H7 (cell line): ENCODE results near the gene CACNA1S. TPM values are rescaled to one million over a fixed set of nuclear protein-coding genes. Genes with fewer than 3 reads are reported as not detected.
A peak's percentile ranks its signal among the peaks of the same experiment; 100 is the strongest.

Experiments
- DNase-seq: peaks from one replicate; pipeline ENCODE4 v3.0.0; 2012
- H3K27me3 ChIP-seq: 2 replicates; pipeline ENCODE4 v1.6.0; 2011; ENCODE audit warnings: mild to moderate bottlenecking, low read length; ENCODE audit not compliant: control insufficient read depth, insufficient read depth
- H3K36me3 ChIP-seq: replicated peaks from 2 replicates; pipeline ENCODE4 v1.5.1; 2011; ENCODE audit warnings: low read length; ENCODE audit not compliant: control insufficient read depth, insufficient read depth
- H3K4me3 ChIP-seq: 2 replicates; pipeline ENCODE4 v1.5.1; 2011; ENCODE audit warnings: low read depth, mild to moderate bottlenecking, control low read depth, low read length, moderate library complexity; ENCODE audit not compliant: insufficient read depth
- total RNA-seq: library from RNA; depleted of rRNA; stranded (reverse); fragments of >200 nt; shearing (Covaris generic); gene quantifications from 2 replicates; pipeline ENCODE4 v1.2.3, GENCODE V29; 2014

Gene CACNA1S
- total RNA-seq, 1 experiment from 2014 or later = not detected

DNA sequence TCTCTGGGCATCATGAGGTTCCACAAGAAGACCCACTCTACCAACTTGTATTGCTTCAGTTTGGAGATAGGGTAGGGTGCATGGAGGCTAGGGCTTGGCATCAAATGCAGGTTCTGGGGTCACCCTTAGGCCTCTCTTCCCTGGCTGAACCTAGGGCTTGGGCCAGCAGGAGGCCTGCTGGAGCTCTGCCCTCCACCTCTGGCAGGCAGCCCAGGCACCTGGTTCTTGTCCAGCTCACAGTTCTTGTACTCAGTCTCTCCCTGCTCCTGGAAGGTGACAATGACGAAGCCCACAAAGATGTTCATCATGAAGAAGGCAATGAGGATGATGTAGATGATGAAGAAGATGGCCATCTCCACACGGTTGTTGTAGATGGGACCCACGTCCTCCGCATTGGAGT lies 51.2 kb downstream of the CACNA1S start:
- Histone ChIP-seq H3K4me3 (no peak overlapping the region), H3K36me3 (no peaks in the 10 kb centered on the region), H3K27me3 (no peaks in the 10 kb centered on the region)
- DNase-seq = no peak

DNA sequence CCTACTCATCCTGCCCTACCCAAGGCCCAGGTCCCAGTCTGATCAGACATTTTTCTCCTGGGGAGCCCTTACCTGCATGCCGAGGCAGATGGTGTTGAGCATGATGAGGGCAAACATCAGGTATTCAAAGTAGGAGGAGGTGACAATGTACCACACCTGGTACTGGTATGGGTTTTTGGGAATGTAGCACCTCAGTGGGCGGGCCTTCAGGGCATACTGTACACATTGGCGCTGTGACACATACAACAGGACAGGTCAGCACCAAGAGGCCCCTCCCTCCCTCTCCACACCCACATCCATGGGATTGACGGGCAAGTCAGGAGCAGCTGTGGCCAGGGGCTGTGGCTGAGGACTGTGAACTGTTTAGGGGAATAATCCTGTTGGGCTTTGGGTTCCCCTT lies 51.6 kb downstream of the CACNA1S start:
- Histone ChIP-seq H3K4me3 (no peak overlapping the region), H3K36me3 (no peaks in the 10 kb centered on the region), H3K27me3 (no peaks in the 10 kb centered on the region)
- no peak for DNase-seq

DNA sequence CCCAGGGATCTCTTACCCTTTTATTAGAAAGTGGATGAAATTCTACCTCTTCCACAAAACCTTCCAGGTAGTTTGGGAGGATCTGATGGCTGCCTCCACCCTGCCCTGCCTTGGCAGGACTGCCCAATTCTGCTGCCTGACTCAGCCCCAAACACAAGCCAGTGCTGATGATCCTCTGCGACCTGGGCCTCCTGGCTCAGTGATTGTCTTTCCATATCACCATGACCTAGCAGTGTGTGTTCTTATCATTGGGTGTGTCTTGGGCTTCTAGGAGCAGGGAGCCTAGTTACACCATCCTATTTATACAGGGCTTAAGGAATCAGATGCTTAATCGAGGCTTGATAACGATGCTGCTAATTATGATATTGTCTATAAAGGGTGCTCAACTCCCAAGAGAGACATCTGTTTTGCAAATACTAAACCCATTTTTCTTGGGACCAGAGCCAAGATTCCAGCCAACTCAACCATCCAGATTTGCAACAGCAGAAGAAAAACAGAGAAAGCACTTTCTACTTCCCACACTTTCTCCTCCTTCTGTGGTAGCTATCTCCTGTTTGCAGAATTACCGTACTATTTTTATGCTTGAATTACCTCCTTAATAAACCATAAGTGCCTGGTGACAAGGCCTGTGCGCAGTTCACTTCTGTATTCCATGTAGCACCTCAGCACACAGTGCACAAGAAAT lies 52.2 kb downstream of the CACNA1S start:
- DNase-seq = no peak
- Histone ChIP-seq H3K27me3 (no peaks in the 10 kb centered on the region), H3K4me3 (no peak overlapping the region), H3K36me3 (no peaks in the 10 kb centered on the region)

DNA sequence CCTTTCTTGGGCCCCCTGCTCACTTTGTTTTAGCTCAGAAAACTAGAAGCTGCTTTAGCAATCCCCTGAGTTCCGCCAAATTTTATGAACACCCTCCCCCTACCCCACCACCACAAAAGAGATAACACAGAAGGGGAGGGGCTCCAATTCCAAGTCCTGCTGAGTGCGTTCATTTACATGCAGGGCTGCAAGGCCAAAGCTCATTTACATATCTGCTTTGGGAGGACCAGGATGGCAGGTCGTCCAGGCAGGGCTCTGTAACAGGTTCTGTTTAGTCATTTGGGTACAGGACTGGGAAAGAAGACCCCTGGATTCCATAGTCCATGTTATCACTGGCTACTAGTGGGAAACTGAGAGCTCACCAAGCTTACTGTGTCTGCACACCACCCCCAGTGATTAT lies 52.8 kb downstream of the CACNA1S start:
- DNase-seq = peak; percentile 78
- Histone ChIP-seq H3K27me3 (no peaks in the 10 kb centered on the region), H3K36me3 (no peaks in the 10 kb centered on the region), H3K4me3 (no peak overlapping the region)

DNA sequence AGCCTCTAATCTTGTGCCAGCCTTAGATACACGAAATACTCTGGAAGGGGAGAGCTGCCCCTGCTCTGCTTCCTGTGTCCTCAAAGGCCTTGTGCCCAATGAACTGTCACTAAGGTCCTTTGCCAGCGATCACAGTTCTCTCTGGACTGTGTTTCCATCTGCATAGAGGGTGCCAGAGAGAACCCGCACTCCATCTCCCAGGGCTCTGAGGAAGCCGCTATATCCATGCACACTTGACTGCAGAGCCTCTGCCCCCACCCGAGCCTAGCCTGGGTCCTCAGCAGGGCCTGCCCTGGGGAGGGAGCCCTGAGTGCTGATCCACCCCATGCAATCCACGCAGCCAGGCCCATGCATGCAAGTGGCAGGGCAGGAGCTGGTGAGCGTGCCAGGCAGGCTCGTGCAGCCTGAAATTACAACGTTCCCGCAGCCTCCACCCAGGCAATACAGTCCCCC lies 58.1 kb downstream of the CACNA1S start:
- DNase-seq = no peak
- H3K4me3 ChIP-seq = no peak overlapping the region

DNA sequence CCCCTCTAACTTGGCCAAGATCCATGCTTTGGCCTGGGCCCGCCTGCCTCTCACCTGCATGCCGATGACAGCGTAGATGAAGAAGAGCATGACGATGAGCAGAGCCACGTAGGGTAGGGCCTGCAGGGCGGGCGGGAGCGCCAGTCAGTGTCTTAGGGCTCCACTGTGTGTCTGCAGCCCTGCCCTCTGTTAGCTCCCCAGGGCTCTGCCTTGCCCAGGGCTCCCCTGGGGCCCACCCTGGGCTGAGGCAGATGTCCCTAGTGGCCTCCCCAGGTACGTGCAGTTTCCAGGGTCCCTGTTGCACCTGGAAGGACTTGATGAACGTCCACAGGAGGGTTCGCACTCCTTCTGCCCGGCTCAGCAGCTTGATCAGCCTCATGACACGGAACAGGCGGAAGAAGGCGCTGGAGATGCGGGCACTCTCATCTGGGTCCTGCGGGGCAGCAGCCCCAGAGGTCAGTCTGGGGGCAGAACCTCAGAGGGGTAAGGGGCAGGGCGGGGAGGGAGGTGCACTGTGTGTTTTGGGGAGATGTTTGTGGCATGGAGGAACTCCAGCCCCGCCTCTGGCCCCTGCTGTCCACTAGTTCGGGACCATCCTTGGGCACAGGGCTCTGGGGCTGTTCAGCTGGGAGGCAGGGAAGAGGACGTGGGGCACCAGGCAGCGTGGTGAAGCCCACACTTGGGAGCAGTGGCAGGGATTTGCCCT lies 58.9 kb downstream of the CACNA1S start:
- no peaks in the 10 kb centered on the region; the same call in 1 of the 2 replicates for H3K27me3 ChIP-seq
- peak; percentile 82 for DNase-seq
- no peak overlapping the region for H3K4me3 ChIP-seq
- H3K36me3 ChIP-seq = no peaks in the 10 kb centered on the region

More for the DNA sequence above, 58.1 kb downstream of the CACNA1S start:
- no peaks in the 10 kb centered on the region; the same call in 1 of the 2 replicates for H3K27me3 ChIP-seq
- H3K36me3 ChIP-seq = no peaks in the 10 kb centered on the region

DNA sequence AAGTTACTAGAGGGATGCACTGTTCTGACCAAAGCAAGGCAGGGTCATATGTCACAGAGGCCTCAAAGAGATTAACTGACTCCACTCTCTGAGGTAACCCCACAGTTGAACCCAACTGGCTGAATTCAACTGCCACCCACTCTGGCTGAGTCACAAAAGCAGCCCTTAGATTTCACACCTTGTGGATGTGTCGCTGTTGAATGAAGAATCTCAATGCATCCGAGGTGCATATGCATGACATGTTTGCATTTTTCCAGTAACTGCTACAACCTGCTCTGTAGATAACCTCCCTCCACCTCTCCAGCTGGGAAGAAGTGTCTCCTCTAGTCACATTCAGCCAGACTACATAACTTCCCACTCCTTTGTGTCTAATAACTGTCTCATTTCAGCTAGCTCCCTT lies 60.8 kb downstream of the CACNA1S start:
- Histone ChIP-seq H3K4me3 (no peak overlapping the region), H3K36me3 (no peaks in the 10 kb centered on the region), H3K27me3 (no peaks in the 10 kb centered on the region; the same call in 1 of the 2 replicates)
- no peak for DNase-seq

DNA sequence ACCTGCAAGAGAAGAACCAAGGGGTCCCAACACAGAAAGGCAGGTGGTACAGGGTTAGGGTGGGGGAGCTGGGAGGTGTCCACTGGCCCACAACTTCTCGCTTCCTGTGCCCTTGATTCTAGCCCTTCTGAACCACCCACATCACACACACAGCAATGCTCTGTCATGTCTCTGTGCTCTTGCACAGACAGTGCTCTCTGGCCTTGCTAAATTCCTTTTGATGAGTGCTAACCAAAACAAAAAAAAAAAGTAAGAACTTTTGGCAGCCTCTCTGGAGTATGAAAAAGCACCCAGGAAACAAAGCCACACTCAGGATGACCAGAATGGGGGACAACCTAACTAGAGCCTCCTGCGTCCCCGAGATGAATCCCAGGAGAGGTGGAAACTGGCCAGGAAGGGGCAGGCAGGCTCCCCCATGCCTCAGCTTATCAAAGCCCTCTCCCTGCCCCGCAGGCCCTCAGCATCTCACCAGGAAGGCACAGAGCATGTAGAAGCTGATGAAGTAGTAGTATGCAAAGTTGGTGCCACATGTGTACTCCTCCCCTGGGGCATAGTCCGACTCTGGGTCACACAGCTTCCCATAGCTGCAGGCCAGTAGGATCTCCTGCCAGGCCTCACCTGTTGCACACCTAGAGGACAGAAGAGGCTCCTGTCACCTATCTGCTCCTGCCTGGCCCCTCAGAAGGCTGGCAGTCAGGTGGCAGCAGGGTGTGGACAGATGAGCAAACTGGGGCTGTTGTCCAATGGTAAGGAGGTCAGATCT lies 61.5 kb downstream of the CACNA1S start:
- DNase-seq = no peak
- H3K4me3 ChIP-seq = no peak overlapping the region
- H3K36me3 ChIP-seq = no peaks in the 10 kb centered on the region
- H3K27me3 ChIP-seq = no peaks in the 10 kb centered on the region; the same call in 1 of the 2 replicates

DNA sequence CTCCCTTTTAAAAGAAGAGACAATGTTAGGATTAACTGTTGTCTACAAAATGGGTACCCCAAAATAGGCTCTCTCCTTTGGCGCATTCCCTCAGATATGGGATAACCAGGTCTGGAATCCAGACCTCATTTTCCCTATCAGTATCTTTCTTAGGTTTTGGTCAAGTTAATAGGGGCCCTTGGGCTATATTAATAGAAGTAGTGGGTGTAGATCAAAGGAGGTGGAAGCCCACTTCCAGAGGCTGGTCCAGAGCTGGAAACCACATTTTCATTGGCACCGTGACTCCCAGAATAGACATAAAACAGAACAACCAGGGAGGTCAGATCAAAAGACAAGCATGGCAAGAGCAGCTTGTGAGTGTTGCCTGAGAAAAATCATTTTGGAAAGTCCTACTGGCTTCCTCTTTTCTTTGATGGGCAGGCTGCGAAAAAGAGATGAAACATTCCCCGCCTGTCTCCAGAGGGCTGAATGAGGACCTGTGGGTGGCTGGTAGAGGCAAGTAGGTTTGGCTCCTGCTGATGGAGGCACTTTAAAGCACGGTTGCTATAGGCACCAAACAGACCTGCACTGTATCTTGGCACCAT lies 62.9 kb downstream of the CACNA1S start:
- H3K36me3 ChIP-seq = no peaks in the 10 kb centered on the region
- H3K4me3 ChIP-seq = no peak overlapping the region
- no peaks in the 10 kb centered on the region; the same call in 1 of the 2 replicates for H3K27me3 ChIP-seq
- no peak for DNase-seq

DNA sequence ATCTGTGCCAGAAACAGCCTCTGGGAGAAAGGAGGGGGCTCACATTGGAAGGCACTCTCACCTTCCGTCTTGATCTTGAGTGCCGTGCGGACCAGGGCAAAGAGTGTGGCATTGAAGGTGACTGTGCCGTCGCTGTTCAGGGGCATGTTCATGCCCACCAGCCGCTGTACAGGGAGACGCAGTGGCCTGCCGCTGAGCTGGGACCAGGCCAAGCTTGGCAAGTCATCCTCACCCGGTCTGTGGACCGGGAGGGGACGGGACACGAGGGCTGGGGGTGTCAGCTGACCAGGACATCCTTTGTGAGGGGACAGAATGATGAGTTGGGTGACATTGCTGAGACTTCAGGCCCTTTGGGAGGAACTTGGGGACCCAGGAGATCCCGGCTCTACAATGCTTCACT lies 63.7 kb downstream of the CACNA1S start:
- DNase-seq = no peak
- no peaks in the 10 kb centered on the region for H3K36me3 ChIP-seq
- no peaks in the 10 kb centered on the region; the same call in 1 of the 2 replicates for H3K27me3 ChIP-seq
- H3K4me3 ChIP-seq = no peak overlapping the region

DNA sequence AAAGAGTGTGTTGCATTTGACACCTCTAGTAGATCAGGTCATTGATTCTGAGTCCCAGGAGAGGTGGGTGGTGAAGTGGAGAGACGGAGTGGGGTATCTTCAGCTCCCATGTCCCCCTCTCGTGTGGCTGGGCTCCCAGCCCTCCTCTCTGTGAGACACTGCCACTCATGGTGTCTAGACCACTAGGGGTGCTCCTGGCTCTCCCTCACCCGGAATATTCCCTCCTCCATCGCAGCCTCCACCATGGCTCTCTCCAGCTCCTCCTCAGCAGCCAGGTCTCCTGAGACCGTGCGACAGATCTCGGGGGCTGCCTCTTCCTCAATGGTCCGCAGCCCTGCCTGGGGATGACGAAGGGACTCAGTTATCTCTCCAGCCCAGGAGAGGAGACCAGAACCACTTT lies 68.1 kb downstream of the CACNA1S start:
- H3K27me3 ChIP-seq = no peaks in the 10 kb centered on the region
- no peak for DNase-seq
- H3K36me3 ChIP-seq = no peaks in the 10 kb centered on the region
- no peak overlapping the region for H3K4me3 ChIP-seq

DNA sequence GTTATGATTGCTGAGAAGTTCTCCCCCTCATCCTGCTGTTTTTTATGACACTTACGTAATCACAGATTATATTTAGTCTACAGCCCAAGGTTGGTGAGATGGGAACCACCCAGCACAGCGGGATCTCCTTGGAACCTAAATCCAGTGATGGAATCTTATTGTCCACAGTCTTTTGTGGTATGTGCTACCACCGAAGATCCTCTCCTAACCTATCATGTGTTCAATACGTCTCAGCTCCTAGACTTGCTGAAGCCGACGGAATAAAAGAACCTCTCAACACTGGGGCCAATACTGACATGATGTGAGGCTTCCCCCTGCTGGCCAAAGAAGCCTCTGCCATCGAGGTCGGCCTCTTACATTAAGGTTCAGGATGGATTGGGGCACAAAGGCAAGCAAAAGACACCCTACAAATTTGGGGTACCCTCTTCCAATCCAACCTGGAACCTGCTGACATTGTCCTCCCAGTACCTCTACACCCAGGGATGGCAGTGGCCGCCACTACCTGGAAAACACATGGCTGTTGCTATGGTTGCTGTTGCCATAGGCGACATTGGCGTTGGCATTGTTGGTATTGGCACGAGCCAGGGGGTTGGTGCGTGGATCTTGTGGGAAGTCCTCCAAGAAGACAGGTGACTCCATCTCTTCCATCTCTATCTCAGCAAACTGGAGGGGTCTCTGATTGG lies 69.3 kb downstream of the CACNA1S start:
- Histone ChIP-seq H3K36me3 (no peaks in the 10 kb centered on the region), H3K27me3 (no peaks in the 10 kb centered on the region), H3K4me3 (no peak overlapping the region)
- peak; percentile 87 for DNase-seq

DNA sequence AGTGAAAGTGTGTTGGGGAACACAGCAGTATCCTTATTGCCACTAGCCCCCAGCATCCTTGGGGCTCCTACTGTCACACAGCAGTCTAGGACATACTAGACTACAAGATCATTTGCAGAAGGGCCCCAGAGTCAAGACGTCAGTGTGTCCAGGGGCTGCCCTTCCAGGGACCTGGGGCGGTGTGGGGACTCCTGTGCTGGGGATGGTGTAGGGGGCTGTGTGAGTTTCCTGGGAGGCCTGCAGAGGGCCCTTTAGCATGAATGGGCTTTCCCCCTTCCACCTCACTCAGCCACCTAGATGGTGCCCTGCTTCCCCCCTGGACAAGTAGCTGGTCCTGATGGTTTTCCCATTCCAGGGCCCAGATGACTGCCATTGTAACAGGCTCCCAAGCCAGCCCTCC lies 71.2 kb downstream of the CACNA1S start:
- no peak for DNase-seq
- no peak overlapping the region for H3K4me3 ChIP-seq
- H3K27me3 ChIP-seq = no peaks in the 10 kb centered on the region
- H3K36me3 ChIP-seq = no peaks in the 10 kb centered on the region

DNA sequence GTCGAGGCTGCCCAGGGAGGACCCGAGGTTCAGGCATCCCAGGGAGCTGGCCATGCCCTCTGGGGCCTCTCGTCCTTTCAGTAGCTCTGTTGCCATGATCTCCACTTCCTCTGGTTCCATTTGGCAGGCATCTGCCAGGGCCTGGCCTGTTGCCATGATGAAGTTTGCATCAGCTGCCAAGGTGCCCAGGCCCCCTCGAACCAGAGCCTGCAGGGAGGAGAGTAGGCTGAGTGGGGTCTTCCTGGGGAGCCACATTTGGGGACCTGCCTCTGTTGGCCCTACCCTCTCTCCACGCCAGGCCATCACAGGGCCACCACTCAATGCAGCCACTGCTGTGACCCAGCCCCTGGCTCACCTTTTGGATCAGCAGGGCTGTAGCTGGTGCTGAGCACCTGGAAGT lies 72.3 kb downstream of the CACNA1S start:
- Histone ChIP-seq H3K4me3 (no peak overlapping the region), H3K36me3 (no peaks in the 10 kb centered on the region), H3K27me3 (no peaks in the 10 kb centered on the region)
- DNase-seq = no peak
